ENCODE data around the gene FRS2. TPM values are rescaled to one million over a fixed set of nuclear protein-coding genes. Genes with fewer than 3 reads are reported as not detected.

Gene FRS2
- 31.0 TPM for total RNA-seq
- long read RNA-seq, partial matches to known transcripts: 0 of 3 reads
- long read RNA-seq, other reads (novel, unspliced or antisense): 3 of 3 reads

GRCh38 chr12:69470189-69471075 is at the start of gene FRS2:
FRS2 (plus strand) TSS chr12:69470388; CDS start chr12:69569031, 98,643 bp downstream.
- peak; percentile 95 for DNase-seq
- TF ChIP-seq CTCF (IDR thresholded peaks at IDR 0.05): peak; percentile 34
- Histone ChIP-seq H3K9me3 (no peaks in the 10 kb centered on the region), H3K4me1 (peaks cover 44% of the 10 kb centered on the region), H3K27me3 (no peaks in the 10 kb centered on the region), H3K27ac (peak within 1 kb of the TSS; percentile 93), H3K4me3 (peak within 1 kb of the TSS; percentile 80), H3K36me3 (no peaks in the 10 kb centered on the region)
- intact Hi-C loops (cut with DNase I): no loop called here
- peak; percentile 99 for ATAC-seq

- no peaks in the 10 kb centered on the region for H3K36me3 ChIP-seq
- TF ChIP-seq CTCF (IDR thresholded peaks at IDR 0.05): no peak
- no peak overlapping the region for H3K27ac ChIP-seq
- DNase-seq (no peak), ATAC-seq (no peak)
- H3K9me3 ChIP-seq: no peaks in the 10 kb centered on the region
- intact Hi-C loops (cut with DNase I): no loop called here
- H3K27me3 ChIP-seq: no peaks in the 10 kb centered on the region
- H3K4me1 ChIP-seq: no peaks in the 10 kb centered on the region
- no peak overlapping the region for H3K4me3 ChIP-seq
Measured at GRCh38 chr12:69421548-69421947, 48.6 kb upstream of the FRS2 start.

- Histone ChIP-seq H3K9me3 (no peaks in the 10 kb centered on the region), H3K27ac (no peak overlapping the region), H3K36me3 (no peaks in the 10 kb centered on the region), H3K4me3 (no peak overlapping the region), H3K27me3 (no peaks in the 10 kb centered on the region), H3K4me1 (no peaks in the 10 kb centered on the region)
- intact Hi-C loops (cut with DNase I): no loop called here
- TF ChIP-seq CTCF (IDR thresholded peaks at IDR 0.05): no peak
- ATAC-seq (no peak), DNase-seq (no peak)
Measured at GRCh38 chr12:69423037-69423905, 46.9 kb upstream of the FRS2 start.

GRCh38 chr12:69425417-69425816 is 44.8 kb upstream of the FRS2 start:
- TF ChIP-seq CTCF (IDR thresholded peaks at IDR 0.05): no peak
- intact Hi-C loops (cut with DNase I): no loop called here
- no peak overlapping the region for H3K4me3 ChIP-seq
- no peaks in the 10 kb centered on the region for H3K9me3 ChIP-seq
- H3K27ac ChIP-seq: no peak overlapping the region
- no peaks in the 10 kb centered on the region for H3K4me1 ChIP-seq
- H3K36me3 ChIP-seq: no peaks in the 10 kb centered on the region
- DNase-seq (no peak), ATAC-seq (no peak)
- H3K27me3 ChIP-seq: no peaks in the 10 kb centered on the region

- H3K27ac ChIP-seq: no peak overlapping the region
- intact Hi-C loops (cut with DNase I): no loop called here
- no peak for TF ChIP-seq CTCF (IDR thresholded peaks at IDR 0.05)
- ATAC-seq (no peak), DNase-seq (no peak)
- no peaks in the 10 kb centered on the region for H3K27me3 ChIP-seq
- no peaks in the 10 kb centered on the region for H3K9me3 ChIP-seq
- H3K36me3 ChIP-seq: no peaks in the 10 kb centered on the region
- no peak overlapping the region for H3K4me3 ChIP-seq
- H3K4me1 ChIP-seq: no peaks in the 10 kb centered on the region
Measured at GRCh38 chr12:69428351-69429073, 41.7 kb upstream of the FRS2 start.
